Natural killer cell (primary cell): ENCODE results near the gene MTF2. TPM values are rescaled to one million over a fixed set of nuclear protein-coding genes. Genes with fewer than 3 reads are reported as not detected.
"Not testable (repeated sequence)": the region's sequence is repeated elsewhere in the genome, so short reads cannot be mapped to it uniquely, and the experiment has no call there.

ENCODE experiments used
- ATAC-seq, 3 donors: fragments of 150-1000 bp in 2 of 3; fragments of 200-7000 bp in 1 of 3; cut with Tn5 transposase; 1 replicate in 1 of 3; 2 replicates in 2 of 3; pipeline ENCODE4 v1.10.0; 2021; ENCODE audit warnings: mild to moderate bottlenecking in 2 of 3, moderate library complexity in 2 of 3
- DNase-seq, 2 donors: peaks; one replicate each; pipeline versions ENCODE4 v3.0.0 to v3.0.0-alpha.2; 2013 to 2021; ENCODE audit warnings: mixed read lengths in 1 of 2
- H3K27ac ChIP-seq: one replicate; pipeline ENCODE4 v1.5.1; 2013; ENCODE audit warnings: mild to moderate bottlenecking, low read length
- H3K27me3 ChIP-seq: one replicate; pipeline ENCODE4 v1.6.1; 2013; ENCODE audit warnings: low read length; ENCODE audit not compliant: control insufficient read depth, insufficient read depth
- H3K36me3 ChIP-seq: one replicate; pipeline ENCODE4 v1.6.1; 2013; ENCODE audit warnings: low read length; ENCODE audit not compliant: control insufficient read depth, insufficient read depth
- H3K4me1 ChIP-seq: one replicate; pipeline ENCODE4 v1.6.1; 2013; ENCODE audit warnings: low read length; ENCODE audit not compliant: control insufficient read depth, insufficient read depth
- H3K4me3 ChIP-seq: one replicate; pipeline ENCODE4 v1.5.1; 2013; ENCODE audit warnings: low read length
- H3K9me3 ChIP-seq: one replicate; pipeline ENCODE4 v1.6.1; 2013; ENCODE audit warnings: low read length; ENCODE audit not compliant: control insufficient read depth, insufficient read depth
- H3K27ac Mint-ChIP-seq, 2 donors: one replicate each; pipeline ENCODE4 v1.8.0; 2022; ENCODE audit warnings: mild to moderate bottlenecking in 2 of 2, mixed read lengths in 2 of 2, moderate library complexity in 1 of 2
- H3K27me3 Mint-ChIP-seq, 2 donors: one replicate each; pipeline ENCODE4 v1.8.0; 2022; ENCODE audit warnings: low read depth in 2 of 2, mixed read lengths in 2 of 2
- H3K36me3 Mint-ChIP-seq: one replicate; pipeline ENCODE4 v1.8.0; 2022; ENCODE audit warnings: mixed read lengths
- H3K4me1 Mint-ChIP-seq, 2 donors: one replicate each; pipeline ENCODE4 v1.8.0; 2022; ENCODE audit warnings: mixed read lengths in 2 of 2
- H3K4me3 Mint-ChIP-seq: one replicate; pipeline ENCODE4 v1.8.0; 2022; ENCODE audit warnings: mild to moderate bottlenecking, moderate library complexity, mixed read lengths
- H3K9me3 Mint-ChIP-seq, 2 donors: one replicate each; pipeline ENCODE4 v1.8.0; 2022; ENCODE audit warnings: mixed read lengths in 2 of 2
- CTCF ChIP-seq: fragments of 200-600 bp; IDR thresholded peaks from one replicate; pipeline ENCODE4 v1.8.0; 2022; ENCODE audit warnings: antibody characterized with exemption
- WGBS: methylation state at CpG from one replicate; pipeline ENCODE4 v1.1.7; 2013; ENCODE audit warnings: missing lambda C conversion rate; ENCODE audit not compliant: insufficient coverage; 5-methylcytosine and 5-hydroxymethylcytosine counted together
- intact Hi-C: fragments of 100-400 bp; cut with micrococcal nuclease; formaldehyde crosslinking; loops from one replicate; pipeline ENCODE4 v1.14.2; 2022
- total RNA-seq, 4 donors: library from RNA; stranded (reverse); fragments of 120-200 nt in 1 of 4; gene quantifications; one replicate each; pipeline versions ENCODE4 v1.2.3 to v1.2.4, GENCODE V29; 2013 to 2022

The MTF2 gene
- total RNA-seq, 3 donors from 2014 or later (not counting 1 experiment from before 2014, with no cell fraction given), result 46.1 to 65.7 (median 47.8) TPM

GRCh38 chr1:93164816-93165215 is 85.7 kb downstream of the MTF2 start:
- no peak overlapping the region for H3K27ac ChIP-seq
- peak overlapping the region; percentile 42 to 76 for H3K27ac Mint-ChIP-seq
- no peaks in the 10 kb centered on the region for H3K36me3 Mint-ChIP-seq
- peaks cover 0 to 2% of the 10 kb centered on the region in 2 donors for H3K9me3 Mint-ChIP-seq
- TF ChIP-seq CTCF, result no peak
- no peaks in the 10 kb centered on the region for H3K27me3 ChIP-seq
- no peak overlapping the region for H3K4me3 Mint-ChIP-seq
- no peak overlapping the region for H3K4me3 ChIP-seq
- H3K36me3 ChIP-seq, result peaks cover 1% of the 10 kb centered on the region
- intact Hi-C loops, result no loop called here
- no peaks in the 10 kb centered on the region for H3K9me3 ChIP-seq
- no peak for DNase-seq
- no peak for ATAC-seq
- no peaks in the 10 kb centered on the region for H3K27me3 Mint-ChIP-seq
- no peaks in the 10 kb centered on the region for H3K4me1 ChIP-seq
- WGBS, result 97% methylated on average over 2 of the region's 2 CpGs
- peaks cover 63 to 67% of the 10 kb centered on the region in 2 donors for H3K4me1 Mint-ChIP-seq

GRCh38 chr1:93165895-93166294 is 86.8 kb downstream of the MTF2 start:
- H3K4me1 Mint-ChIP-seq, result peaks cover 67 to 68% of the 10 kb centered on the region in 2 donors
- H3K9me3 ChIP-seq, H3K4me3 Mint-ChIP-seq, H3K4me1 ChIP-seq, H3K36me3 Mint-ChIP-seq, H3K27ac Mint-ChIP-seq, H3K27ac ChIP-seq, DNase-seq, H3K4me3 ChIP-seq, H3K27me3 ChIP-seq, ATAC-seq, H3K27me3 Mint-ChIP-seq, intact Hi-C loops, H3K9me3 Mint-ChIP-seq, H3K36me3 ChIP-seq: not testable (repeated sequence)
- 92% methylated on average over 1 of the region's 1 CpG for WGBS

GRCh38 chr1:93167006-93167405 is 87.9 kb downstream of the MTF2 start:
- ATAC-seq (no peak), DNase-seq (no peak)
- H3K4me3 ChIP-seq, result no peak overlapping the region
- Mint-ChIP-seq H3K36me3 (no peaks in the 10 kb centered on the region), H3K27me3 (no peaks in the 10 kb centered on the region), H3K27ac (no peak overlapping the region), H3K9me3 (peaks cover 0 to 2% of the 10 kb centered on the region in 2 donors), H3K4me3 (no peak overlapping the region), H3K4me1 (peaks cover 67 to 68% of the 10 kb centered on the region in 2 donors)
- H3K27ac ChIP-seq, result no peak overlapping the region
- no peak for TF ChIP-seq CTCF
- no peaks in the 10 kb centered on the region for H3K9me3 ChIP-seq
- peaks cover 9% of the 10 kb centered on the region for H3K4me1 ChIP-seq
- H3K27me3 ChIP-seq, result no peaks in the 10 kb centered on the region
- no peaks in the 10 kb centered on the region for H3K36me3 ChIP-seq
- intact Hi-C loops, result no loop called here

- 98% methylated on average over 36 of the region's 36 CpGs for WGBS
- H3K4me3 ChIP-seq, H3K36me3 Mint-ChIP-seq, H3K9me3 Mint-ChIP-seq, ATAC-seq, H3K27me3 Mint-ChIP-seq, intact Hi-C loops, H3K27ac ChIP-seq, H3K9me3 ChIP-seq, DNase-seq, H3K36me3 ChIP-seq, H3K27me3 ChIP-seq: not testable (repeated sequence)
- H3K4me1 ChIP-seq, result peaks cover 12% of the 10 kb centered on the region
- peak overlapping the region in 1 of 2 donors; percentile 80 for H3K27ac Mint-ChIP-seq
- H3K4me1 Mint-ChIP-seq, result peaks cover 70 to 77% of the 10 kb centered on the region in 2 donors
- H3K4me3 Mint-ChIP-seq, result peak overlapping the region; percentile 93
These were observed 91.1 kb downstream of the MTF2 start for GRCh38 chr1:93170141-93170678.
